ENCODE results near the gene REPIN1.

REPIN1 gene

DNA sequence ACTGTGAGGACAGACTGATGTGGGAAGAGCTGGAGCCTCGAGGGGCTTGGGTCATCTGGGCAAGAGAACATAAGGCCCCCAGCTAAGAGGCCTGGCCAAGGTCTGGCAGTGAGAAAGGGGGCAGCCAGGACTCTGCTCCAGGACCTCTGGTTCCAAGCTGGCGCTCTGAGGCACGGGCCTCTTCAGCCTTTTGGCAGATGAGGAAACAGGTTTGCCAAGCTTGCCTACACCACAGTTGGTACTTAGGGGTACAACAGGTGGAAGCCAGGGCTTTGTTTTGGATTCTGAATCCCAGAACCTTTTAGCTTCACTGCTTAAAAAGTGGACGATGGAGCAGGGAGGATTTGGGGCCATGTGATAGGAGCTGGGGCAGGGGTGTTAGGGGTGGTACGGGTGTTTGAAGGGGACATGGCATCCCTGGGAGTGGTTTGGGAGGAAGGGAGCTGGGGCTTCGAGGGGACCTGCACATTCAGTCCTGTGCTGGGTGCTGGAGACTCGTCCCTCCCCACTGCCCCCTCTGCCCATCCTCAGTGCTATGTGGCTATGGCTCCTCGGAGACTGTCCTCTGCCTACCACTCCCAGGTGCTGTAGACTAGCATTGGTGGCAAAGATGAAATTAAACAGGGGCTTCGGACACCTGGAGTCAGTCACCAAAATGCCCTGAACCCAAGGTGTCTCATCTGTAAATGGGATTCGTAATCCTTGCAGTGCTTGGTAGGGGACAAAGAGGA is 40.8 kb downstream of the REPIN1 start:
- no peak for DNase-seq

DNA sequence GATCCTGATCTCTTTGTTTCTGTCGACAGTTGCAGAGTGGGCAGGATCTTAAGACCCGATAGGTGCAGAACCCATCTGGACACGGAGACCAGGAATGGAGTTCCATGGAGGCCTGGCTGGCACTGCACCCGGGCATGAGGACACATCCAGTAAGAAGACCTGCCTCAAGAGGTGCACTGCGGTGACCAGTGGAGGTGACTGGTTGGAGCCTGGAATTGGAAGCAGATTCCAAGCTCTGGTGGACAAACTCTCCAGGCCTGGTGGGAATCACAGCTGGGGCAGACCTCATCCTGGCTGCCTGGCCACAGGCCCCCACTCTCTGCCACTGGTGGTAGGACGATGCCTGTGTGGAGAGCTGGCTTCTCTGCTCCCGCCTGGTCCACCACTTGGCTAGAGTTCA is 41.5 kb downstream of the REPIN1 start:
- DNase-seq = no peak

DNA sequence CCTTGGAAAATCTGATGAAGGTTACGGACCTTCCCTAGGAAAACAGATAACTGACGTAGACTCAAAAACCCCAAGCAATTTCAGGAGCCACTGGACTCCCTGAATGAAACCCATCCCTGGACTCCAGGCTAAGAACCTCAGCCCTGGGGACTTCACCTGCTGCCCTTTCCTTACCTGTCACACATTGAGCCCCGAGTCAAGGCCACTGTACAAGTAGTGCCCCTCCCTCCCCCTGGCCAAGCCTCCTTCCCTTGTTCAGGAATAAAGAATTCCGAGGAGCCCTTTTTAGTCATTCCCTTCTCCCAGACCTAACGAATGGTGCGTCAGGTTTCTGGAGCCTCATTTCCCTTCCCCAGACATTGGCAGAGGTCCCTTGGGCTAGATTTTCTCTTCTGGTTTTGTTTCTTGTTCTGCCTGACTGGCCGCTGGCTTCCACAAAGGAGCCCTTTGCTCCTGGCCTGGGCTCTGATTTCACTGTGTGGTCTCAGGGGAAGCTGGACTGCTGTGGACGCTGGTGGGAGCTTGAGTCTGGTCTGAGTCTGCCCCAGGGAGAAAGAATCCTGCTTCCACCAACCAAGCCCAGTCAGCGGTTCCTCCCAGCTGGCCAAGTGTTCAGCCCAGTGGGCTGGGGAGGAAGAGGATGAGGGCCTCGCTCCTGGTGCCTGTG is 42.2 kb downstream of the REPIN1 start:
- no peak for DNase-seq

DNA sequence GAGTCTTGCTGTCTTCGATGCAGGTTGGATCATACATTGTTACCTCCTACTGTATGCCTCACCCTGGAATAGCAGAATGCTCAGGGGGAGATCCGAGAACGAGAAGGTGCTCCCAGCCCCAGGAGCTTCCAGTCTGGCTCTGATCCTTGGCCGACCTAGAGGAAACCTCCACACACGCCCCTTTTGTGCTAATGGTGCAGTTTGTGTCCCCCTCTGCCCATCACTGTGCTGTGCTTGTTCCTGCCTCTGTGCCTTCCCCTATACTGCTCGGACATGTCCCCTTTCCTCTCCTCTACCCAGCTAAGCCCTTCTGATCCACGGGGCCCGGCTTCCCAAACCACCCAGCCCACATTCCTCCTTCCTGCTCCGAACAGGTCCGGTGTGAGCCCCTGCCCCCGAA is 43.0 kb downstream of the REPIN1 start:
- DNase-seq = no peak

DNA sequence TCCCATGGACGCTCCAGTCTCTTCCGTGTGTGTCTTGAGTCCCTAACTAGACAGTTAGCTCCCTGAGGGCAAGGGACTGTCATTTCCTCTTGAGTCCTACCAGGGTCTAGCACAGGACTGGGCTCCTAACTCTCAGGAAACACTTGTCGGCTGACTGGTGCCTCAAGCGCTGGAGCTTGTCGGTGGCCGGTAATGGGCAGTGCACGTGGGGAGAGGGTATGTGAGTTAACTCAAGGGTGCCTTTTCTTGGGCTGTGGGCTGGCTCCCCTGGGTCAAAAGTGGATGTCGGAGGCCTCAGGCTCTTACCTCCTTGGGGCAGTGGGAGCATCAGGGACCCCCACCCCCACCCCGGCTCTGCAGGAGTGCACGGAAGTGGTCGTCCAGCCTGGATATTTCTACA is 43.4 kb downstream of the REPIN1 start:
- no peak for DNase-seq

GRCh38 chr7:150412518-150413488 is 44.2 kb downstream of the REPIN1 start:
- no peak for DNase-seq

DNA sequence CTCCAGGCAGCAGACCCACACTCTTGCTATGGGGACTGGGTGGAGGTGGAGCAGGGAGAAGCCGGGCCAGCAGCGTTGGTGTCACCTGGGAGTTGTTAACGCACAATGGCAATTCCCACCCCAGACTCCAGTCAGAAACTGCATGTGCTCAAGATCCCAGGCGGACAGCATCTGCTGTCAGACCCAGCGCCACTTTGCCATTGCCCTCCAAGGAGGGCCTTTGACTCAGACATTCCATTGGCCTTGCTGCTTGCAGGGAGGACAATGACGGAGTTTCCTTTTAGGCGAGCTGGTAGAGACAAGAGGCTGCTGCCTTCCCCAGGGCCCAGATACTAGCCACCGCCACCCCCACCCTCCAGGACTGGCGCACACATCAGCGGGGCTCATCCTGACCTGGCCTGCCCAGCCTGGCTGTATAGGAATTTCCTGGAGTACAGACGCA is 45.0 kb downstream of the REPIN1 start:
- no peak for DNase-seq

DNA sequence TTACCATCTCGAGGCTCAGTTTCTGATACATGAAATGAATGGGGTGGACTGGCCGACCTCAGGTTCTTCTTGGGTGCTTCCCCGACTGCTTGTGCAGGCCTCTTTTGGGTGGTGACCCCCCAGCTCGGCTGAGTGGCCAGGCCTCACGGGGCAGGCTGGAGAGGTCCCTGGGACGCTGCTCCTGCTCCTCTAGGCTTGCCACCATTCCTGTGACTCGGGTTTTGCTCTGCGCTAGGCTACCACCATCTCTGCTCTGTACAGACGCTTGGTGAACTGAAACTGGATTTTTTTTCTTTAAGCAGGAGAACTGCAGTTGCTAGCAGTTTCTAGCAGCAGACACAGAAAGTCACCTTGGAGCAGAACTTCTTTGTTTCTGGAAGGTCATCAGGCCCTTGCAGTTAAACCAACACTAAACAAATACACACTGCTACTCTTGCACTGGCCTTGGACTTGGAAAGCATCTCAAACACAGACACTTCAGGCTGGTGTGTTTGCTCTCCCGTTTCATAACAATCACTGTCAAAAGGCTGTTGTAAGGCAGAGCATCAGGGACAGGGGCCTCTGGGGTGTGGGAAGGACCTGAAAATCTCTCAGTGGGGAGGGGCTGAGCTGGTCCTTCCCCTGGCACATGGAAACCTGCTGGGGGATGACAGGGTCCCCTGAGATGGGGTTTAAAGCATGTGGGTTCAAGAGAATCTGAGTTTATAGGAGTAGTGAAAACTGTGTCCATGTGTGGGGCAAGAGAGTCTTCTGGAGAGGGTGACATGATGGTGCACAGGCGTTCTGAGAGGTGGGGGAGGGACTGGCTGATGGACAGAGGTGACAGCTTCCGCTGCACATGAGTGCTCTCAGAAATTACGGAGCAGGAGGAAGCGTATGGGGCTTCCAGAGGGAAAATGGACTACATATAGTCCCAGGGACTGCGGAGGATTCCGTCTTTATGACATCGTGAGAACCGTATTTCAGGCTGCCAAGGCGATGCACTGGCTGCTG is 46.8 kb downstream of the REPIN1 start:
- no peak for DNase-seq

GRCh38 chr7:150417239-150417638 is 48.6 kb downstream of the REPIN1 start:
- DNase-seq = no peak

DNA sequence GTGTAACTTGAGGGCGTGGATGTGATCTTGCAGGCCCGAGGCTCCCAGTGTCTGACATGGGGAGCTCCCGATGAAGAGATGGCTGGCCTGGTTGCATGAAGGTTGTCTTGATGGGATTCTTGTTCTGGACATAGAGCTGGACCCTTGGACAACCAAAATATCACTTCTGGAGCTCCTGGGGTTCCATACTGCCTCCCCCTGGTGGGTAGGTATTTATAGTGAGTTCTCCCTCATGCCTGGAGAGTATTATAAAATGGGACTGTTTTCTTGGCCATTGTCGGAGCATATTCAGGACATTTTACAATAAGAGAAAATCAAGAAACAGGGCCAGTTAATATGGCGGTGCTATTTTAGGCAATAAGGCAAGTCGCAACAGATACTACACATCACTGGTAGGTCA is 49.2 kb downstream of the REPIN1 start:
- no peak for DNase-seq

DNA sequence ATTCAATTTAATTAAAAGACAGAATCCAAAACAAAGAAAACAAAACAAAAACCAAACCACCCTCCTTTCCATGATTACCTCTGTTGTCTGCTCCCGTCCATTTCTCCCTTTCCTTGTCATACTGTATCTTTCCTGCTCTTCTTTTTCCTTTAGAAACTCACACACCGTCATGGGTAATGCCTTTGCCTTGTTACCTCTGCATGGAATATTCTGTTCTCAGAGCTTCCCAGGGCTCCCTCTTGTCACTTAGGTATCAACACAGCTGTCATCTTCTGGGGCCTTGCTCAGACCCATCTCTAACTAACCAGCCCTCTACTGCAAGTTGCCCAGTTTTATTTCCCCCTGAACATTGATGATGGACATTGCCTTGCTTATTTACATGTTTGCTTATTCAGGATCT is 51.6 kb downstream of the REPIN1 start:
- DNase-seq = no peak

DNA sequence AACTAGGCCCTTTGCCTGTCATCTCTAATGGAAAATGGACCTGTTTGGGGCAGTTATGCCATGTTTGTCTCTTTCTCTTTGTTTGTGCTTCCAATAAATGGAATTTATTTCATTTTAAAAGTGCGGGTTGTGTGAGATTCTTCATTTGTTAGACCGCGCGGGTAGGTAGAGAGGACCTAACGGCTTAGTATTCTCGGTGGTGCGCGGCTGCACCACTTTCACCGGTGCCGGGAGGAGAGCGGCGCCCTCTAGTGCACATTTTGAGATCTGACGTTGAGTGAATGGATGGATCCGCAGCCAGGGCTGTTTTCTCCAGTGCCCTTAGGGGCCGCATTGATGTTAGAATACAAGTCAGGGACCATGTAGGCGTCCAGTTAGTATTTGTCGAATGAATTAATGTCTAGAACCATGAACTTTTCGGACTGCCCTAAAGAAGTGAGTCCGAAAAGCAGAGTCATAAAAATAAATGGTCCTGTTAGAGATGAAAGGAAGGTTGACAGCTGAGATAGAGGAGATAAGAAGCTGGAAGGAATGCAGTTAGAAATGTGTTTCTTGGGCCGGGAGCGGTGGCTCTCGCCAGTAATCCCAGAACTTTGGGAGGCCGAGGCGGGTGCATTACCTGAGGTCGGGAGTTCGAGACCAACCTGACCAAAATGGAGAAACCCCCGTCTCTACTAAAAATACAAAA is 52.5 kb downstream of the REPIN1 start:
- peak; percentile 77 for DNase-seq

GRCh38 chr7:150421831-150422230 is 53.2 kb downstream of the REPIN1 start:
- no peak for DNase-seq

Measured in stimulated activated naive CD4-positive, alpha-beta T cell treated with Interleukin-2 at 50 U/mL for 16 hours (primary cell).